Hepatocyte (in vitro differentiated cells): ENCODE measurements around the gene TRAPPC3L. TPM values are rescaled to one million over a fixed set of nuclear protein-coding genes. Genes with fewer than 3 reads are reported as not detected.

Source experiments
- DNase-seq: peaks from one replicate; pipeline ENCODE4 v3.0.0-alpha.2; 2016; ENCODE audit warnings: low spot score
- H2AFZ ChIP-seq: fragments of 200-600 bp; sonication (generic); 2 replicates; pipeline ENCODE4 v1.6.0; 2016; ENCODE audit warnings: antibody characterized with exemption, mild to moderate bottlenecking
- H3K27ac ChIP-seq: fragments of 200-600 bp; sonication (generic); 2 replicates; pipeline ENCODE4 v1.5.1; 2016; ENCODE audit warnings: mild to moderate bottlenecking
- H3K27me3 ChIP-seq: fragments of 200-600 bp; sonication (generic); 2 replicates; pipeline ENCODE4 v1.6.1; 2016
- H3K36me3 ChIP-seq: fragments of 200-600 bp; sonication (generic); replicated peaks from 2 replicates; pipeline ENCODE4 v1.5.1; 2016; ENCODE audit warnings: low read depth; ENCODE audit not compliant: insufficient read depth
- H3K4me1 ChIP-seq: fragments of 200-600 bp; sonication (generic); 2 replicates; pipeline ENCODE4 v1.5.1; 2016; ENCODE audit warnings: mild to moderate bottlenecking, moderate library complexity; ENCODE audit not compliant: insufficient read depth
- H3K4me2 ChIP-seq: fragments of 200-600 bp; sonication (generic); 2 replicates; pipeline ENCODE4 v1.6.0; 2016
- H3K4me3 ChIP-seq: fragments of 200-600 bp; sonication (generic); 2 replicates; pipeline ENCODE4 v1.5.1; 2016; ENCODE audit warnings: mild to moderate bottlenecking
- H3K79me2 ChIP-seq: fragments of 200-600 bp; sonication (generic); 2 replicates; pipeline ENCODE4 v1.6.0; 2017; ENCODE audit warnings: mild to moderate bottlenecking
- H3K9me2 ChIP-seq: fragments of 200-600 bp; sonication (generic); replicated peaks from 2 replicates; pipeline ENCODE4 v1.6.0; 2017; ENCODE audit warnings: mild to moderate bottlenecking; ENCODE audit not compliant: insufficient read depth
- H3K9me3 ChIP-seq: fragments of 200-600 bp; sonication (generic); 2 replicates; pipeline ENCODE4 v1.5.1; 2016; ENCODE audit warnings: low read depth, mild to moderate bottlenecking
- H4K20me1 ChIP-seq: fragments of 200-600 bp; sonication (generic); 2 replicates; pipeline ENCODE4 v1.6.0; 2016; ENCODE audit warnings: mild to moderate bottlenecking; ENCODE audit not compliant: insufficient read depth, poor library complexity, severe bottlenecking
- EZH2 ChIP-seq: fragments of 200-600 bp; sonication (generic); IDR thresholded peaks from 2 replicates; pipeline ENCODE4 v1.6.1; 2016; ENCODE audit warnings: antibody characterized with exemption, mild to moderate bottlenecking, borderline replicate concordance
- EZH2phosphoT487 ChIP-seq: fragments of 200-600 bp; sonication (generic); IDR thresholded peaks from one replicate; pipeline ENCODE4 v1.6.1; 2018; ENCODE audit warnings: antibody characterized with exemption, mild to moderate bottlenecking, low read depth, moderate library complexity; ENCODE audit not compliant: unreplicated experiment, severe bottlenecking
- WGBS: methylation state at CpG from one replicate; pipeline ENCODE4 v1.1.6; 2016; ENCODE audit warnings: low lambda C conversion rate; ENCODE audit errors: missing lambda C conversion rate; 5-methylcytosine and 5-hydroxymethylcytosine counted together
- polyA plus RNA-seq: library from polyadenylated mRNA; unstranded; fragments of >200 nt; fragmentation: Nextera tagmentation; extraction: Ambion mirVana; gene quantifications from 2 replicates; pipeline ENCODE4 v1.2.1, GENCODE V29; 2016
- total RNA-seq: library from RNA; depleted of rRNA; stranded (reverse); fragments of >200 nt; gene quantifications from 2 replicates; pipeline ENCODE4 v1.2.3, GENCODE V29; 2014
- TF ChIP-seq, protein P1 (sequence below): fragments of 200-600 bp; sonication (generic); IDR thresholded peaks from 2 replicates; pipeline ENCODE4 v1.5.1; 2016; ENCODE audit warnings: antibody characterized with exemption, mild to moderate bottlenecking; ENCODE audit not compliant: poor library complexity

TRAPPC3L gene
- total and polyA plus RNA-seq, 2 experiments from 2014 or later: 0.40 to 1.2 TPM

DNA sequence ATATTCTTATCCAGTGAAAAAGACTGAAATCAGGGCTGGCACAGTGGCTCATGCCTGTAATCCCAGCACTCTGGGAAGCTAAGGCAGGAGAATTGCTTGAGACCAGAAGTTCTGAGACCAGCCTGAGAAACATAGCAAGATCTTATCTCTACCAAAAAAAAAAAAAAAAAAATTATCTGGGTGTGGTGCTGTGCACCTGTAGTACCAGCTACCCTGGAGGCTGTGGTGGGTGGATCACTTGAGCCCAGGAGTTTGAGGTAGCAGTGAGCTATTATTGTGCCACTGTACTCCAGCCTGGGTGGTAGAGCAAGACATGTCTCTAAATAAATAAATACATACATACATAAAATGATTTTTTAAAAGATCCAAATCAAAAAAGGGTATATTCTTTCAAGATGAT is 78.0 kb downstream of the TRAPPC3L start:
- Histone ChIP-seq H3K9me2 (no peaks in the 10 kb centered on the region), H3K4me1 (peaks cover 5% of the 10 kb centered on the region), H3K27me3 (peaks cover 14% of the 10 kb centered on the region), H3K36me3 (no peaks in the 10 kb centered on the region), H2AFZ (no peak overlapping the region), H3K79me2 (no peaks in the 10 kb centered on the region), H3K4me2 (no peak overlapping the region), H3K27ac (no peak overlapping the region), H3K4me3 (no peak overlapping the region), H3K9me3 (no peaks in the 10 kb centered on the region), H4K20me1 (no peaks in the 10 kb centered on the region)
- DNase-seq: no peak
- TF ChIP-seq EZH2phosphoT487: no peak
- no peak for TF ChIP-seq EZH2
- TF ChIP-seq, protein P1, sequence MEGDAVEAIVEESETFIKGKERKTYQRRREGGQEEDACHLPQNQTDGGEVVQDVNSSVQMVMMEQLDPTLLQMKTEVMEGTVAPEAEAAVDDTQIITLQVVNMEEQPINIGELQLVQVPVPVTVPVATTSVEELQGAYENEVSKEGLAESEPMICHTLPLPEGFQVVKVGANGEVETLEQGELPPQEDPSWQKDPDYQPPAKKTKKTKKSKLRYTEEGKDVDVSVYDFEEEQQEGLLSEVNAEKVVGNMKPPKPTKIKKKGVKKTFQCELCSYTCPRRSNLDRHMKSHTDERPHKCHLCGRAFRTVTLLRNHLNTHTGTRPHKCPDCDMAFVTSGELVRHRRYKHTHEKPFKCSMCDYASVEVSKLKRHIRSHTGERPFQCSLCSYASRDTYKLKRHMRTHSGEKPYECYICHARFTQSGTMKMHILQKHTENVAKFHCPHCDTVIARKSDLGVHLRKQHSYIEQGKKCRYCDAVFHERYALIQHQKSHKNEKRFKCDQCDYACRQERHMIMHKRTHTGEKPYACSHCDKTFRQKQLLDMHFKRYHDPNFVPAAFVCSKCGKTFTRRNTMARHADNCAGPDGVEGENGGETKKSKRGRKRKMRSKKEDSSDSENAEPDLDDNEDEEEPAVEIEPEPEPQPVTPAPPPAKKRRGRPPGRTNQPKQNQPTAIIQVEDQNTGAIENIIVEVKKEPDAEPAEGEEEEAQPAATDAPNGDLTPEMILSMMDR: no peak

DNA sequence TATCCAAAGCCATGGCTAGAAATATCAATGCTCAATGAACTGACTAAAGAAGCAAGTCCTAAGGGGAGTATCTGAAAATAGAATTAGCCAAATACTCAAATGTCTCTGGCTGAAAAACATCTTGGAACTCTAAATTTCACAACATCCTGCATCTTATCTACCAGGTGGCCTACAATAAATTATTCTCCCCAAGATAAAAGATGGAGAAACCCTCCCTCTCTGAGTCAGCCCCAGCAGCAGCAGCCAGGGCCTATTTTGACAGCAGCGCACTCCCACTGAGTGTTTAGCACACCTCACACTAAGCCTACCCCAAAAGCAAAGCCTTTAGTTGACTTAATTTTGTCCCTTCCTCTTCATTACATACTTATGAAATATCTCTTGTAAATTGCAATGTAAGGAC is 78.4 kb downstream of the TRAPPC3L start:
- Histone ChIP-seq H3K4me2 (no peak overlapping the region), H3K4me3 (no peak overlapping the region), H2AFZ (no peak overlapping the region), H4K20me1 (no peaks in the 10 kb centered on the region), H3K79me2 (no peaks in the 10 kb centered on the region), H3K9me2 (no peaks in the 10 kb centered on the region), H3K36me3 (no peaks in the 10 kb centered on the region), H3K27ac (no peak overlapping the region), H3K4me1 (peaks cover 7% of the 10 kb centered on the region), H3K9me3 (no peaks in the 10 kb centered on the region), H3K27me3 (peaks cover 17% of the 10 kb centered on the region)
- WGBS: 96% methylated on average over 1 of the region's 1 CpG
- DNase-seq: no peak
- TF ChIP-seq, protein P1: no peak
- TF ChIP-seq EZH2phosphoT487: no peak
- no peak for TF ChIP-seq EZH2

DNA sequence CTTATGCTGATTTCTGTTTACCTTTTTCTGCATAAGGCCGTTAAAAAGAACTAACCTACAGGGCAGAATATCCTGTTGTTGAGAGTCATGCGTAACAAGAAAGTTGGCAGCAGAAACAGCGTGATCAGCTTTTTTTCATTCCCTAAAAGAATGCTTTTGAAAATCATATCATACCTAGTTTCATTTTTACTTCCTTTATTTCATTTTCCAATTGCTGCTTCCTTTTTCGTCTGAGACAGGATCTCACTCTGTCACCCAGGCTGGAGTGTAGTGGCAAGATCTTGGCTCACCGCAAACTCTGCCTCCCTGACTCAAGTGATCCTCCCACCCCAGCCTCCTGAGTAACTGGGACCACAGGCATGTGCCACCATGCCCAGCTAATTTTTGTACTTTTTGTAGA is 80.2 kb downstream of the TRAPPC3L start:
- Histone ChIP-seq H3K36me3 (no peaks in the 10 kb centered on the region), H3K4me1 (peaks cover 5% of the 10 kb centered on the region), H3K79me2 (no peaks in the 10 kb centered on the region), H3K27ac (no peak overlapping the region), H3K4me2 (no peak overlapping the region), H2AFZ (no peak overlapping the region), H3K27me3 (peaks cover 29% of the 10 kb centered on the region), H4K20me1 (no peaks in the 10 kb centered on the region), H3K9me3 (no peaks in the 10 kb centered on the region), H3K4me3 (no peak overlapping the region), H3K9me2 (no peaks in the 10 kb centered on the region)
- DNase-seq: no peak
- TF ChIP-seq EZH2: no peak
- TF ChIP-seq, protein P1: no peak
- no peak for TF ChIP-seq EZH2phosphoT487
- WGBS: 92% methylated on average over 5 of the region's 5 CpGs

DNA sequence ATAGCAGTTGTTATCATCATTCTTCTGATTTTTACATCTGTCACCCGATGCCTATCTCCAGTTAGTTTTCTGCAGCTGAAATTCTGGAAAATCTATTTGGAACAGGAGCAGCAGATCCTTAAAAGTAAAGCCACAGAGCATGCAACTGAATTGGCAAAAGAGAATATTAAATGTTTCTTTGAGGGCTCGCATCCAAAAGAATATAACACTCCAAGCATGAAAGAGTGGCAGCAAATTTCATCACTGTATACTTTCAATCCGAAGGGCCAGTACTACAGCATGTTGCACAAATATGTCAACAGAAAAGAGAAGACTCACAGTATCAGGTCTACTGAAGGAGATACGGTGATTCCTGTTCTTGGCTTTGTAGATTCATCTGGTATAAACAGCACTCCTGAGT is 82.2 kb downstream of the TRAPPC3L start:
- Histone ChIP-seq H3K36me3 (no peaks in the 10 kb centered on the region), H3K79me2 (no peaks in the 10 kb centered on the region), H3K4me1 (peaks cover 5% of the 10 kb centered on the region), H4K20me1 (no peaks in the 10 kb centered on the region), H3K27me3 (peaks cover 35% of the 10 kb centered on the region), H3K9me2 (no peaks in the 10 kb centered on the region), H2AFZ (no peak overlapping the region), H3K27ac (no peak overlapping the region), H3K9me3 (no peaks in the 10 kb centered on the region), H3K4me2 (no peak overlapping the region), H3K4me3 (no peak overlapping the region)
- WGBS: 92% methylated on average over 4 of the region's 4 CpGs
- no peak for DNase-seq
- TF ChIP-seq EZH2 (no peak), EZH2phosphoT487 (no peak)
- TF ChIP-seq, protein P1: no peak
